Heart left ventricle (tissue), 13 donors: ENCODE data around the gene CPLANE1.

Experiments
- POLR2A ChIP-seq, 2 donors: fragments of 450-650 bp; IDR thresholded peaks; one replicate each; pipeline ENCODE4 v1.6.1; 2017; ENCODE audit warnings: antibody characterized with exemption in 2 of 2, mild to moderate bottlenecking in 2 of 2, moderate library complexity in 2 of 2
- TF ChIP-seq, protein P1 (sequence below), 12 donors: fragments of 200-600 bp; sonication (generic) in 4 of 12; IDR thresholded peaks; one replicate each; pipeline versions ENCODE4 v1.5.0 to v1.8.0; 2018 to 2022; ENCODE audit warnings: antibody characterized with exemption in 12 of 12, mild to moderate bottlenecking in 5 of 12
- donor health status: ischemic (EF 13 %, LVEDD 7.1; RV severe dilation, severe dysfunction).
- donor health status: DM: no; HTN: yes; CAD: no.
- donor health status: DM: no; HTN: no; CAD: no.
- donor health status: ischemic (EF 25% LVEDD 6.9; RV normal size, moderate dysfunction).
- donor health status: ischemic (EF 25% LVEDD 5.7; RV mildly dilated, moderate dysfunction).
- donor health status: ischemic (EF 35%, LVEDD 5.7; RV mildly dilated, moderate dysfunction).
- donor health status: nonischemic (EF 11% LVEDD 7.7; RV severe dilation, severe dysfunction).
- donor health status: DM: yes; HTN: yes; CAD: no.
- donor health status: PGD.
- donor health status: ischemic (EF 29% LVEDD 5.4; RV normal size, mild dysfunction).
- donor health status: nonischemic (EF 23%, LVEDD 6.1; RV moderate dilation, normal function).

DNA sequence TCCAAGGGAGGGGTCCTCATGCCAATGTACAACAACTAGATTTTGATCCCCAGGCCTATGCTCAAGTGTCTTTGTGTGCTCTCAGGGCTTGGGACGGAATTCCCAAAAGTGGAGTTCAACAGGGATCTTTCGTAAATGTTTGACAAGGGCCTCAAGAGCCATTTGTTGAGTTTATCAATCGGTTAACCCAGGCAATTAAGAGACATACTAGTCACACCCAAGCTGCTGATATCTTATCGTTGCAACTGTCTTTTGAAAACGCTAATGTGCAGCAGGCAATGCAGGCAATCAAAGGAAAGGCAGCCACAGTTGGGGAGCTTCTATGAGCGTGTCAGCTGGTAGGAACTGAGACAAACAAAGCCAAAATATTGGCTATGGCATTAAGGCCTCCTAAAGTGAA, 161.2 kb downstream of the CPLANE1 start:
- TF ChIP-seq, protein P1, sequence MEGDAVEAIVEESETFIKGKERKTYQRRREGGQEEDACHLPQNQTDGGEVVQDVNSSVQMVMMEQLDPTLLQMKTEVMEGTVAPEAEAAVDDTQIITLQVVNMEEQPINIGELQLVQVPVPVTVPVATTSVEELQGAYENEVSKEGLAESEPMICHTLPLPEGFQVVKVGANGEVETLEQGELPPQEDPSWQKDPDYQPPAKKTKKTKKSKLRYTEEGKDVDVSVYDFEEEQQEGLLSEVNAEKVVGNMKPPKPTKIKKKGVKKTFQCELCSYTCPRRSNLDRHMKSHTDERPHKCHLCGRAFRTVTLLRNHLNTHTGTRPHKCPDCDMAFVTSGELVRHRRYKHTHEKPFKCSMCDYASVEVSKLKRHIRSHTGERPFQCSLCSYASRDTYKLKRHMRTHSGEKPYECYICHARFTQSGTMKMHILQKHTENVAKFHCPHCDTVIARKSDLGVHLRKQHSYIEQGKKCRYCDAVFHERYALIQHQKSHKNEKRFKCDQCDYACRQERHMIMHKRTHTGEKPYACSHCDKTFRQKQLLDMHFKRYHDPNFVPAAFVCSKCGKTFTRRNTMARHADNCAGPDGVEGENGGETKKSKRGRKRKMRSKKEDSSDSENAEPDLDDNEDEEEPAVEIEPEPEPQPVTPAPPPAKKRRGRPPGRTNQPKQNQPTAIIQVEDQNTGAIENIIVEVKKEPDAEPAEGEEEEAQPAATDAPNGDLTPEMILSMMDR (IDR thresholded peaks at IDR 0.05), result no peak
- no peak for TF ChIP-seq POLR2A (IDR thresholded peaks at IDR 0.05)
